ENCODE results near the gene BRIP1. TPM values are rescaled to one million over a fixed set of nuclear protein-coding genes. Genes with fewer than 3 reads are reported as not detected.
"Not testable (repeated sequence)": the region's sequence is repeated elsewhere in the genome, so short reads cannot be mapped to it uniquely, and the experiment has no call there.

The BRIP1 gene
- total and polyA plus RNA-seq, 5 donors from 2014 or later, result 0.71 to 3.0 (median 1.3) TPM

DNA sequence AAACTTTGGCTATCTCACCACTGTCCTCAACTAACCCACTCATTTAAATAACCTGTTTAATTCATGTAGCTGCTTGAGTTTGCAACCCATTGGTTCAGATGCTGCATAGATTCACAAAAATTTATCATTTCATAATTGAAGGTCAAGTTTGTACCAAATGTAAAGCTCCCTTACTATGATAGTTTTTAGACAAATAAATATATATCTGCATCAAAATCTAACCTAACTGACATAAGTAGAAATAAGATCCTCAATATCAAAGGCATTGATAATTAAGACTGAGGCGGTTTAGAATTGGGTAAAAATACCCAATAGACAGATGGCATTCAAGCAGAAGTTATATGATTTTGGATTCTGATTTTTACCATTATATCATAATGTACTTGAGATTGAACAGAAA, 139.4 kb downstream of the BRIP1 start:
- DNase-seq (no peak), ATAC-seq (ENCODE audit: low read depth in 2 of 2) (no peak)
- H3K36me3 Mint-ChIP-seq, result no peaks in the 10 kb centered on the region
- peaks cover 0 to 5% (median 0%) of the 10 kb centered on the region in 7 donors for H3K9me3 Mint-ChIP-seq
- no peak overlapping the region for H3K4me3 Mint-ChIP-seq
- no peaks in the 10 kb centered on the region for H3K27me3 Mint-ChIP-seq
- Histone ChIP-seq H3K4me3 (ENCODE audit: low read depth, low read length) (no peak overlapping the region), H3K9me3 (ENCODE audit: control insufficient read depth in 2 of 2, low read length in 2 of 2) (no peaks in the 10 kb centered on the region), H3K4me1 (ENCODE audit: control insufficient read depth, insufficient read depth, low read length, poor library complexity, severe bottlenecking) (no peaks in the 10 kb centered on the region), H3K27ac (ENCODE audit: insufficient read depth, low read length, poor library complexity, severe bottlenecking) (no peak overlapping the region), H3K36me3 (ENCODE audit: control insufficient read depth, insufficient read depth, low read length) (no peaks in the 10 kb centered on the region), H3K27me3 (ENCODE audit: control insufficient read depth, insufficient read depth, low read length) (no peaks in the 10 kb centered on the region)
- H3K27ac Mint-ChIP-seq, result no peak overlapping the region
- H3K4me1 Mint-ChIP-seq, result peaks cover 0 to 7% (median 6%) of the 10 kb centered on the region in 4 donors

DNA sequence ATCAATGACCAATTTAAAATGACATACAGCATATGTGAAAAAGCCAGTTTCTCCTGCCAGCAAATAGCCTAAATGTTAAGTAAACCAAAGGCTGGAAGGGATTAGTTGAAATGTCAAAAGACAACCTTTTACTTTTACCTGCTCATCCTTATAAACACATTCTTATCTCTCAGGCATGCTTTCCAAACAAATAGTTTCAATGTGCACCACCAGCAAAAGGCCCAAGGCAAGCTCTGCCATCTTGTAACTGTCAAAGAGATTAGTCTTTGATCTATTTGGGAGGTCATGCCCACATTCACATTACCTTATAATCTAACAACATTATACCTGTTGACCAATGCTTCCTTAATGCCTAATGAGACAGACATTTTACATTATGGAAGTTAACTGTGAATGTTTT, 140.1 kb downstream of the BRIP1 start:
- Mint-ChIP-seq H3K4me3 (no peak overlapping the region), H3K27ac (no peak overlapping the region), H3K4me1 (peaks cover 0 to 2% (median 0%) of the 10 kb centered on the region in 4 donors), H3K27me3 (no peaks in the 10 kb centered on the region), H3K9me3 (peaks cover 0 to 12% (median 2%) of the 10 kb centered on the region in 7 donors), H3K36me3 (peaks cover under 1% of the 10 kb centered on the region)
- no peak for DNase-seq
- Histone ChIP-seq H3K36me3 (ENCODE audit: control insufficient read depth, insufficient read depth, low read length) (no peaks in the 10 kb centered on the region), H3K27ac (ENCODE audit: insufficient read depth, low read length, poor library complexity, severe bottlenecking) (no peak overlapping the region), H3K9me3 (ENCODE audit: control insufficient read depth in 2 of 2, low read length in 2 of 2) (peaks cover 5% of the 10 kb centered on the region in 2 experiments), H3K4me3 (ENCODE audit: low read depth, low read length) (no peak overlapping the region), H3K4me1 (ENCODE audit: control insufficient read depth, insufficient read depth, low read length, poor library complexity, severe bottlenecking) (no peaks in the 10 kb centered on the region), H3K27me3 (ENCODE audit: control insufficient read depth, insufficient read depth, low read length) (no peaks in the 10 kb centered on the region)
- ATAC-seq (ENCODE audit: low read depth in 2 of 2), result no peak

GRCh38 chr17:61722398-61722797, 140.9 kb downstream of the BRIP1 start:
- no peak overlapping the region for H3K27ac Mint-ChIP-seq

DNA sequence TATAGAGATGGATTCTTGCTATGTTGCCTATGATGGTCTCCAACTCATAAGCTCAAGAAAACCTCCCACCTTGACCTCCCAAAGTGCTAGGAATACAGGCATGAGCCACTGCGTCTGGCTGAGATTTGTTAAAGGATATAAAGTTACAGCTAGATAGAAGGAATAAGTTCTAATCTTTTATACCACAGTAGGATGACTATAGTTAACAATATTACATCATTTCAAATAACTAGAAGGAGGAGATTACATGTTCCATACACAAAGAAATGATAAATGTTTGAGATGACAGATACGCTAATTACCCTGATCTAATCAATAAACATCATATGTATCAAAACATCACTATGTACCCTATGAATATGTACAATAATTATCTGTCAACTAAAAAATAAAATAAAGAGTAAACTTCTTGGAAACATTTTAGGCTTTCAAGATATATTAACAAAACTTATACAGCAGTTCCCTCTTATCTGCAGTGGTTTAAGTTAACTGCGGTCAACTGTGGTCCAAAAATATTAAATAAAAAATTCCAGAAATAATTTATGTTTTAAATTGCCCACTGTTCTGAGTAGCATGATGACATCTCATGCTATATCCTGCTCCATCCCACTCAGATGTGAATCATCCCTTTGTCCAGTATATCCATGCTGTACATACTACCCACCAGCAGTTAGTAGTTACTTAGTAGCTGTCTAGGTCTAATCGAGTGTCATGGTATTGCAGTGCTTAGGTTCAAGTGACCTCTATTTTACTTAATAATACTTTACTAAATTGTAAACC, 143.1 kb downstream of the BRIP1 start:
- peaks cover 0 to 31% (median 7%) of the 10 kb centered on the region in 7 donors for H3K9me3 Mint-ChIP-seq
- peaks cover 4% of the 10 kb centered on the region for H3K36me3 Mint-ChIP-seq
- peaks cover 8 to 16% of the 10 kb centered on the region in 2 experiments for H3K9me3 ChIP-seq (ENCODE audit: control insufficient read depth in 2 of 2, low read length in 2 of 2)
- peaks cover 3% of the 10 kb centered on the region for H3K36me3 ChIP-seq (ENCODE audit: control insufficient read depth, insufficient read depth, low read length)
- no peak overlapping the region for H3K27ac ChIP-seq (ENCODE audit: insufficient read depth, low read length, poor library complexity, severe bottlenecking)
- H3K4me3 ChIP-seq (ENCODE audit: low read depth, low read length), result no peak overlapping the region
- no peak overlapping the region for H3K4me3 Mint-ChIP-seq
- H3K4me1 Mint-ChIP-seq, result no peaks in the 10 kb centered on the region
- no peaks in the 10 kb centered on the region for H3K27me3 Mint-ChIP-seq
- ATAC-seq (ENCODE audit: low read depth in 2 of 2), result no peak
- no peaks in the 10 kb centered on the region for H3K4me1 ChIP-seq (ENCODE audit: control insufficient read depth, insufficient read depth, low read length, poor library complexity, severe bottlenecking)
- no peak overlapping the region for H3K27ac Mint-ChIP-seq
- DNase-seq, result no peak
- H3K27me3 ChIP-seq (ENCODE audit: control insufficient read depth, insufficient read depth, low read length), result no peaks in the 10 kb centered on the region

More at GRCh38 chr17:61722398-61722797, 140.9 kb downstream of the BRIP1 start:
- Histone ChIP-seq H3K27me3 (ENCODE audit: control insufficient read depth, insufficient read depth, low read length) (no peaks in the 10 kb centered on the region), H3K27ac (ENCODE audit: insufficient read depth, low read length, poor library complexity, severe bottlenecking) (no peak overlapping the region), H3K4me3 (ENCODE audit: low read depth, low read length) (no peak overlapping the region), H3K9me3 (ENCODE audit: control insufficient read depth in 2 of 2, low read length in 2 of 2) (peaks cover 8 to 9% of the 10 kb centered on the region in 2 experiments), H3K36me3 (ENCODE audit: control insufficient read depth, insufficient read depth, low read length) (no peaks in the 10 kb centered on the region), H3K4me1 (ENCODE audit: control insufficient read depth, insufficient read depth, low read length, poor library complexity, severe bottlenecking) (no peaks in the 10 kb centered on the region)
- peaks cover 0 to 2% (median 0%) of the 10 kb centered on the region in 4 donors for H3K4me1 Mint-ChIP-seq
- DNase-seq, result no peak
- no peaks in the 10 kb centered on the region for H3K27me3 Mint-ChIP-seq
- peaks cover 0 to 20% (median 5%) of the 10 kb centered on the region in 7 donors for H3K9me3 Mint-ChIP-seq
- H3K36me3 Mint-ChIP-seq, result peaks cover 4% of the 10 kb centered on the region
- no peak for ATAC-seq (ENCODE audit: low read depth in 2 of 2)
- H3K4me3 Mint-ChIP-seq, result no peak overlapping the region

DNA sequence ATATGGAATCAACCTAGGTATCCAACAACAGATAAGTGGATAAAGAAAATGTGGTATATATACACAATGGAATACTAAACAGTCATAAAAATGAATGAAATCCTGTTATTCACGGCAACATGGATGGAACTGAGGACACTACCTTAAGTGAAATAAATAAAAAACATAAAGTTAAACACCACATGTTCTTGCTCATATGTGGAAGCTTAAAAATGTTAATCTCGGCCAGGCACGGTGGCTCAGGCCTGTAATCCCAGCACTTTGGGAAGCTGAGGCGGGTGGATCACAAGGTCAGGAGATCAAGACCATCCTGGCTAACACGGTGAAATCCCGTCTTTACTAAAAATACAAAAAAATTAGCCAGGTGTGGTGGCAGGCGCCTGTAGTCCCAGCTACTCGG, 144.1 kb downstream of the BRIP1 start:
- H3K36me3 Mint-ChIP-seq; H3K4me3 ChIP-seq (ENCODE audit: low read depth, low read length); ATAC-seq (ENCODE audit: low read depth in 2 of 2); DNase-seq; H3K27me3 Mint-ChIP-seq; H3K4me1 ChIP-seq (ENCODE audit: control insufficient read depth, insufficient read depth, low read length, poor library complexity, severe bottlenecking); H3K36me3 ChIP-seq (ENCODE audit: control insufficient read depth, insufficient read depth, low read length); H3K27ac Mint-ChIP-seq; H3K4me3 Mint-ChIP-seq; H3K4me1 Mint-ChIP-seq; H3K27me3 ChIP-seq (ENCODE audit: control insufficient read depth, insufficient read depth, low read length); H3K27ac ChIP-seq (ENCODE audit: insufficient read depth, low read length, poor library complexity, severe bottlenecking): not testable (repeated sequence)
- peaks cover 0 to 31% (median 7%) of the 10 kb centered on the region in 7 donors for H3K9me3 Mint-ChIP-seq
- H3K9me3 ChIP-seq (ENCODE audit: control insufficient read depth in 2 of 2, low read length in 2 of 2), result peaks cover 8 to 16% of the 10 kb centered on the region in 2 experiments

- Histone ChIP-seq H3K9me3 (ENCODE audit: control insufficient read depth in 2 of 2, low read length in 2 of 2) (peaks cover 8 to 16% of the 10 kb centered on the region in 2 experiments), H3K27me3 (ENCODE audit: control insufficient read depth, insufficient read depth, low read length) (no peaks in the 10 kb centered on the region), H3K4me3 (ENCODE audit: low read depth, low read length) (no peak overlapping the region), H3K36me3 (ENCODE audit: control insufficient read depth, insufficient read depth, low read length) (peaks cover 3% of the 10 kb centered on the region), H3K27ac (ENCODE audit: insufficient read depth, low read length, poor library complexity, severe bottlenecking) (no peak overlapping the region), H3K4me1 (ENCODE audit: control insufficient read depth, insufficient read depth, low read length, poor library complexity, severe bottlenecking) (no peaks in the 10 kb centered on the region)
- Mint-ChIP-seq H3K27me3 (no peaks in the 10 kb centered on the region), H3K27ac (no peak overlapping the region), H3K36me3 (peaks cover 4% of the 10 kb centered on the region), H3K4me1 (no peaks in the 10 kb centered on the region), H3K9me3 (peaks cover 0 to 31% (median 7%) of the 10 kb centered on the region in 7 donors), H3K4me3 (no peak overlapping the region)
- ATAC-seq (ENCODE audit: low read depth in 2 of 2), result no peak
- DNase-seq, result no peak
Measured at GRCh38 chr17:61718022-61718421, 145.3 kb downstream of the BRIP1 start.

- DNase-seq, result no peak
- no peak overlapping the region for H3K4me3 ChIP-seq (ENCODE audit: low read depth, low read length)
- no peaks in the 10 kb centered on the region for H3K27me3 ChIP-seq (ENCODE audit: control insufficient read depth, insufficient read depth, low read length)
- Mint-ChIP-seq H3K27ac (no peak overlapping the region), H3K36me3 (peaks cover 4% of the 10 kb centered on the region), H3K9me3 (peaks cover 0 to 31% (median 7%) of the 10 kb centered on the region in 7 donors), H3K4me3 (no peak overlapping the region), H3K4me1 (no peaks in the 10 kb centered on the region), H3K27me3 (no peaks in the 10 kb centered on the region)
- no peak for ATAC-seq (ENCODE audit: low read depth in 2 of 2)
- no peak overlapping the region for H3K27ac ChIP-seq (ENCODE audit: insufficient read depth, low read length, poor library complexity, severe bottlenecking)
- peaks cover 8 to 16% of the 10 kb centered on the region in 2 experiments for H3K9me3 ChIP-seq (ENCODE audit: control insufficient read depth in 2 of 2, low read length in 2 of 2)
- H3K36me3 ChIP-seq (ENCODE audit: control insufficient read depth, insufficient read depth, low read length), result peaks cover 3% of the 10 kb centered on the region
- H3K4me1 ChIP-seq (ENCODE audit: control insufficient read depth, insufficient read depth, low read length, poor library complexity, severe bottlenecking), result no peaks in the 10 kb centered on the region
Measured at GRCh38 chr17:61717352-61717751, 146.0 kb downstream of the BRIP1 start.
